Transverse colon (tissue), 4 donors: ENCODE data around the gene TMEM14C.

Experiments
- CTCF ChIP-seq, 5 experiments: fragments of 200-600 bp in 3 of 5; fragments of 450-650 bp in 2 of 5; sonication (generic) in 3 of 5; IDR thresholded peaks; 1 replicate in 2 of 5; 2 replicates in 3 of 5; pipeline ENCODE4 v1.5.1; 2016 to 2017; ENCODE audit warnings: antibody characterized with exemption in 5 of 5, inconsistent platforms in 3 of 5, mild to moderate bottlenecking in 2 of 5, moderate library complexity in 1 of 5
- EP300 ChIP-seq: sonication (generic); formaldehyde crosslinking; IDR thresholded peaks from one replicate; pipeline ENCODE4 v1.6.1; 2017; ENCODE audit warnings: antibody characterized with exemption, low read depth
- POLR2A ChIP-seq: fragments of 450-650 bp; IDR thresholded peaks from one replicate; pipeline ENCODE4 v1.6.1; 2016; ENCODE audit warnings: antibody characterized with exemption, mild to moderate bottlenecking, moderate library complexity
- POLR2AphosphoS5 ChIP-seq, 3 donors: sonication (generic); formaldehyde crosslinking; IDR thresholded peaks; one replicate each; pipeline ENCODE4 v1.6.1; 2016; ENCODE audit warnings: antibody characterized with exemption in 3 of 3

GRCh38 chr6:10740061-10740460, 17.2 kb downstream of the TMEM14C start:
- TF ChIP-seq POLR2AphosphoS5 (IDR thresholded peaks at IDR 0.05) = no peak
- TF ChIP-seq EP300 = no peak
- no peak for TF ChIP-seq POLR2A
- TF ChIP-seq CTCF (IDR thresholded peaks at IDR 0.05) = no peak
